Upper lobe of left lung (tissue), 4 donors: ENCODE data around the gene AFG3L2.

ENCODE experiments used
- CTCF ChIP-seq, 6 experiments: fragments of 450-650 bp in 4 of 6; fragments of 200-600 bp in 2 of 6; sonication (generic) in 2 of 6; IDR thresholded peaks; one replicate each; pipeline ENCODE4 v1.5.1; 2016 to 2019; ENCODE audit warnings: antibody characterized with exemption in 6 of 6
- EP300 ChIP-seq, 4 donors: sonication (generic); formaldehyde crosslinking; IDR thresholded peaks; one replicate each; pipeline ENCODE4 v1.5.1; 2017; ENCODE audit warnings: antibody characterized with exemption in 4 of 4, control low read depth in 2 of 4
- POLR2A ChIP-seq, 4 donors: fragments of 450-650 bp; IDR thresholded peaks; one replicate each; pipeline ENCODE4 v1.5.1; 2016 to 2017; ENCODE audit warnings: antibody characterized with exemption in 4 of 4, mild to moderate bottlenecking in 2 of 4
- POLR2AphosphoS5 ChIP-seq, 2 donors: sonication (generic); formaldehyde crosslinking; IDR thresholded peaks; one replicate each; pipeline ENCODE4 v1.5.1; 2017; ENCODE audit warnings: antibody characterized with exemption in 2 of 2

GRCh38 chr18:12279781-12280531 lies 97.1 kb downstream of the AFG3L2 start:
- no peak for TF ChIP-seq POLR2AphosphoS5 (IDR thresholded peaks at IDR 0.05)
- TF ChIP-seq CTCF (IDR thresholded peaks at IDR 0.05): no peak
- TF ChIP-seq POLR2A (IDR thresholded peaks at IDR 0.05): no peak
- no peak for TF ChIP-seq EP300 (IDR thresholded peaks at IDR 0.05)
